Naive thymus-derived CD4-positive, alpha-beta T cell (primary cell): ENCODE measurements around the gene CHCT1. TPM values are rescaled to one million over a fixed set of nuclear protein-coding genes. Genes with fewer than 3 reads are reported as not detected.
"Not testable (repeated sequence)": the region's sequence is repeated elsewhere in the genome, so short reads cannot be mapped to it uniquely, and the experiment has no call there.

Experiments
- ATAC-seq: fragments of 150-1000 bp; cut with Tn5 transposase; 2 replicates; pipeline ENCODE4 v1.10.0; 2021; ENCODE audit warnings: mild to moderate bottlenecking, moderate library complexity
- CTCF ChIA-PET: fragments of 350-600 bp; sonication (Branson Sonifier 250); formaldehyde crosslinking; loops from one replicate; lab custom pipeline; 2021; ENCODE audit warnings: antibody characterized with exemption; lab: Charles Lee
- POLR2A ChIA-PET: fragments of 350-600 bp; sonication (Branson Sonifier 250); formaldehyde crosslinking; loops from one replicate; lab custom pipeline; 2021; ENCODE audit warnings: antibody characterized with exemption, inconsistent platforms; lab: Charles Lee
- DNase-seq, 9 donors: peaks; one replicate each; pipeline versions ENCODE4 v3.0.0 to v3.0.0-alpha.2; 2020 to 2022; ENCODE audit warnings: mixed read lengths in 1 of 9
- H3K27ac ChIP-seq: one replicate; pipeline ENCODE4 v1.7.0; 2013; ENCODE audit warnings: mild to moderate bottlenecking, low read depth, low read length, moderate library complexity
- H3K27me3 ChIP-seq, 2 donors: one replicate each; pipeline ENCODE4 v1.7.0; 2013; ENCODE audit warnings: low read length in 2 of 2, mild to moderate bottlenecking in 2 of 2, moderate library complexity in 2 of 2; ENCODE audit not compliant: control insufficient read depth in 2 of 2, insufficient read depth in 2 of 2
- H3K36me3 ChIP-seq, 3 experiments: 1 replicate in 2 of 3; 2 replicates in 1 of 3; pipeline ENCODE4 v1.7.0; 2013; ENCODE audit warnings: low read length in 3 of 3, mild to moderate bottlenecking in 3 of 3, moderate library complexity in 1 of 3; ENCODE audit not compliant: insufficient read depth in 3 of 3, control insufficient read depth in 2 of 3
- H3K4me1 ChIP-seq, 2 donors: one replicate each; pipeline ENCODE4 v1.7.0; 2013; ENCODE audit warnings: low read length in 2 of 2, mild to moderate bottlenecking in 2 of 2, moderate library complexity in 1 of 2; ENCODE audit not compliant: control insufficient read depth in 2 of 2, insufficient read depth in 2 of 2
- H3K4me3 ChIP-seq: 2 replicates; pipeline ENCODE4 v1.7.0; 2013; ENCODE audit warnings: mild to moderate bottlenecking, low read length
- H3K9me3 ChIP-seq, 3 experiments: 1 replicate in 2 of 3; 2 replicates in 1 of 3; pipeline ENCODE4 v1.7.0; 2013; ENCODE audit warnings: low read length in 3 of 3; ENCODE audit not compliant: control insufficient read depth in 2 of 3
- H3K27ac Mint-ChIP-seq, 9 donors: one replicate each; pipeline ENCODE4 v1.8.0; 2020 to 2022; ENCODE audit warnings: mixed read lengths in 9 of 9, mild to moderate bottlenecking in 8 of 9, moderate library complexity in 5 of 9, inconsistent platforms in 2 of 9
- H3K27me3 Mint-ChIP-seq, 5 donors: one replicate each; pipeline ENCODE4 v1.8.0; 2021 to 2022; ENCODE audit warnings: mixed read lengths in 5 of 5, mild to moderate bottlenecking in 1 of 5
- H3K36me3 Mint-ChIP-seq, 5 donors: one replicate each; pipeline ENCODE4 v1.8.0; 2020 to 2022; ENCODE audit warnings: mixed read lengths in 5 of 5, mild to moderate bottlenecking in 3 of 5, inconsistent platforms in 1 of 5
- H3K4me1 Mint-ChIP-seq, 7 donors: one replicate each; pipeline ENCODE4 v1.8.0; 2020 to 2022; ENCODE audit warnings: mixed read lengths in 7 of 7, mild to moderate bottlenecking in 3 of 7, inconsistent platforms in 1 of 7
- H3K4me3 Mint-ChIP-seq, 10 donors: one replicate each; pipeline ENCODE4 v1.8.0; 2020 to 2022; ENCODE audit warnings: mild to moderate bottlenecking in 10 of 10, mixed read lengths in 10 of 10, moderate library complexity in 6 of 10, inconsistent platforms in 2 of 10
- H3K9me3 Mint-ChIP-seq, 11 donors: one replicate each; pipeline ENCODE4 v1.8.0; 2020 to 2022; ENCODE audit warnings: mixed read lengths in 11 of 11, mild to moderate bottlenecking in 4 of 11, inconsistent platforms in 1 of 11, moderate library complexity in 1 of 11
- intact Hi-C, 2 donors: fragments of 100-400 bp; cut with micrococcal nuclease; formaldehyde crosslinking; loops; one replicate each; pipeline ENCODE4 v1.15.1; 2023
- polyA plus RNA-seq, 2 donors: library from polyadenylated mRNA; unstranded; fragments of 300-500 nt; fragmentation: Illumina TruSeq; gene quantifications; one replicate each; pipeline ENCODE4 v1.2.3, GENCODE V29; 2021
- total RNA-seq, 6 experiments: library from RNA in 5 of 6; stranded (reverse) in 5 of 6; gene quantifications; 1 replicate in 5 of 6; 2 replicates in 1 of 6; pipeline ENCODE4 v1.2.3 and lab custom pipeline; 2021 to 2026

The CHCT1 gene
- total RNA-seq, result not detected
- polyA plus RNA-seq, result not detected
- not detected for total RNA-seq (lab: John Stamatoyannopoulos, UW)

GRCh38 chr17:60422162-60422665 lies at the start of gene CHCT1:
CHCT1 (plus strand) TSS chr17:60422489; CDS start chr17:60422593, 104 bp downstream.
- ChIA-PET POLR2A (no interaction called here), CTCF (interaction anchor here (0.5 to 1.0 kb wide), 3 partner anchors 16 to 1019 kb away, joined by 3 to 4 read pairs (median 3); no protein-coding TSS in a partner anchor)
- Mint-ChIP-seq H3K9me3 (no peaks in the 10 kb centered on the region), H3K27me3 (peaks cover 0 to 6% (median 0%) of the 10 kb centered on the region in 5 donors), H3K4me1 (peaks cover 0 to 11% (median 10%) of the 10 kb centered on the region in 7 donors), H3K27ac (peak within 1 kb of the TSS in 7 of 9 donors; percentile 17 to 87 (median 76)), H3K36me3 (no peaks in the 10 kb centered on the region), H3K4me3 (peak within 1 kb of the TSS; percentile 67 to 88 (median 80))
- Histone ChIP-seq H3K36me3 (no peaks in the 10 kb centered on the region), H3K9me3 (no peaks in the 10 kb centered on the region), H3K27ac (peak within 1 kb of the TSS; percentile 38), H3K27me3 (no peaks in the 10 kb centered on the region), H3K4me3 (peak within 1 kb of the TSS; percentile 63), H3K4me1 (peaks cover 4% of the 10 kb centered on the region in 2 donors)
- ATAC-seq (no peak), DNase-seq (no peak)
- intact Hi-C loops, result loop anchor here in 1 of 2 donors (5.0 kb wide), 1 partner anchor 190 kb away; no protein-coding TSS in a partner anchor

DNA sequence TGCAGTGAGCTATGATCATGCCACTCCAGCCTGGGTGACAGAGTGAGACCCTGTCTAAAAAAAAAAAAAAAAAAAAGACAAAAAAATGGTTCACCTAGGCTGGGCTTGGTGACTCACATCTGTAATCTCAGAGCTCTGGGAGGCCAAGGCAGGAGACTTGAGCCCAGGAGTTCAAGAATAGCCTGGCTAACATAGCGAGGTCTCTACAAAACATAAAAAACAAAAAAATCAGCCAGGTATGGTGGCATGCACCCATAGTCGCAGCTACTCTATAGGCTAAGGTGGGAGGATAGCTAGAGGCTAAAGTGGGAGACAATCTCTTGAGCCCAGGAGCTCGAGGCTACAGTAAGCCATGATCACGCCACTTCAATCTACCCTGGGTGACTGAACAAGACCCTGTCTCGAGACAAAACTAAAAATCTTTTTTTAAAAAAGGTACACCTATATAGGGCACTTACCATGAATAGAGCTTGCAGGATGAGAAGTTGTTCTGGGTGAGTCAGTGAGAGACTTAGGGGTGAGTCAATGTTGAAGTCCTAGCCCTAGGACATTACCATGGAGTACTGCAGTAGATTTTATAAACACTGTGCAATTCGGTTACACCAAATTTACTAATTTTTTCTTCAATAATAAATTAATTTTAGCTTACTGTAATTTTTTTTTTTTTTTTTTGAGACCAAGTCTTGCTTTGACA lies 49.4 kb upstream of the CHCT1 start:
- Histone ChIP-seq H3K9me3 (no peaks in the 10 kb centered on the region), H3K36me3 (no peaks in the 10 kb centered on the region), H3K27me3 (no peaks in the 10 kb centered on the region), H3K4me3 (no peak overlapping the region), H3K27ac (no peak overlapping the region), H3K4me1 (no peaks in the 10 kb centered on the region)
- Mint-ChIP-seq H3K36me3 (peaks cover 0 to 23% (median 8%) of the 10 kb centered on the region in 5 donors), H3K9me3 (no peaks in the 10 kb centered on the region), H3K27me3 (no peaks in the 10 kb centered on the region), H3K4me1 (peaks cover 0 to 31% (median 20%) of the 10 kb centered on the region in 7 donors), H3K4me3 (peak overlapping the region in 1 of 10 donors; percentile 51), H3K27ac (peak overlapping the region in 1 of 9 donors; percentile 19)
- ChIA-PET POLR2A (interaction anchor here (0.7 kb wide), 1 partner anchor 561 kb away, joined by 4 read pairs; no protein-coding TSS in a partner anchor), CTCF (no interaction called here)
- ATAC-seq, result peak; percentile 49
- no peak for DNase-seq
- intact Hi-C loops, result no loop called here

DNA sequence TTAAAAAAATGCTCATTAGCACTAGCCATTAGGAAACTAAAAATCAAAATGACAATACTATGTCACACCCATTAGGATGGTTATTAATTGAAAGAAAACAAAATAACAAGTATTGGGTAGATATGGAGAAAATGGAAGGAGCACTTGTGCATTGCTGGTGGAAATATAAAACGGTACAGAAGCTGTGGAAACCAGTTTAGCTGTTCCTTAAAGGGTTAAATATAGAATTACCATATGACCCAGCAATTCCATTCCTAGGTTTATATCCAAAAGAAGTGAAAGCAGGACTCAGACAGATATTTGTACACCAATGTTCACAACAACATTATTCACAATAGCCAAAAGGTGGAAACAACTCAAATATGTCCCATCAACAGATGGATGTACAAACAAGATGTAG lies 44.1 kb upstream of the CHCT1 start:
- H3K36me3 Mint-ChIP-seq, result peaks cover 0 to 19% (median 9%) of the 10 kb centered on the region in 5 donors
- H3K9me3 ChIP-seq, POLR2A ChIA-PET, H3K9me3 Mint-ChIP-seq, H3K27me3 Mint-ChIP-seq, DNase-seq, H3K4me3 ChIP-seq, H3K27ac Mint-ChIP-seq, H3K27me3 ChIP-seq, H3K4me1 ChIP-seq, H3K36me3 ChIP-seq, H3K4me3 Mint-ChIP-seq, H3K27ac ChIP-seq, intact Hi-C loops, ATAC-seq: not testable (repeated sequence)
- peaks cover 2 to 20% (median 8%) of the 10 kb centered on the region in 7 donors for H3K4me1 Mint-ChIP-seq
- CTCF ChIA-PET, result interaction anchor here (0.6 kb wide), 1 partner anchor 14 kb away, joined by 3 read pairs; the partner anchor contains the start of gene USP32

- ATAC-seq, H3K9me3 ChIP-seq, H3K27me3 Mint-ChIP-seq, H3K4me3 Mint-ChIP-seq, CTCF ChIA-PET, H3K9me3 Mint-ChIP-seq, H3K4me1 ChIP-seq, H3K27ac Mint-ChIP-seq, intact Hi-C loops, DNase-seq, POLR2A ChIA-PET, H3K36me3 ChIP-seq, H3K27ac ChIP-seq, H3K27me3 ChIP-seq, H3K4me3 ChIP-seq: not testable (repeated sequence)
- Mint-ChIP-seq H3K4me1 (peaks cover 6 to 27% (median 16%) of the 10 kb centered on the region in 7 donors), H3K36me3 (peaks cover 0 to 15% (median 5%) of the 10 kb centered on the region in 5 donors)
Observed at GRCh38 chr17:60379461-60379860, 42.8 kb upstream of the CHCT1 start.

GRCh38 chr17:60381958-60382357 lies 40.3 kb upstream of the CHCT1 start:
- peak overlapping the region in 1 of 9 donors; percentile 22 for H3K27ac Mint-ChIP-seq
- H3K9me3 Mint-ChIP-seq, result no peaks in the 10 kb centered on the region
- CTCF ChIA-PET, result no interaction called here
- intact Hi-C loops, result no loop called here
- H3K36me3 ChIP-seq, result no peaks in the 10 kb centered on the region
- no peak for DNase-seq
- peaks cover 0 to 12% (median 5%) of the 10 kb centered on the region in 5 donors for H3K36me3 Mint-ChIP-seq
- POLR2A ChIA-PET, result interaction anchor here (0.6 kb wide), 1 partner anchor 177 kb away, joined by 3 read pairs; no protein-coding TSS in a partner anchor
- H3K4me3 ChIP-seq, result no peak overlapping the region
- H3K27ac ChIP-seq, result no peak overlapping the region
- peaks cover 24 to 46% (median 33%) of the 10 kb centered on the region in 7 donors for H3K4me1 Mint-ChIP-seq
- H3K27me3 ChIP-seq, result no peaks in the 10 kb centered on the region
- no peak overlapping the region for H3K4me3 Mint-ChIP-seq
- H3K9me3 ChIP-seq, result no peaks in the 10 kb centered on the region
- peaks cover 0 to 3% of the 10 kb centered on the region in 2 donors for H3K4me1 ChIP-seq
- H3K27me3 Mint-ChIP-seq, result no peaks in the 10 kb centered on the region
- ATAC-seq, result no peak

DNA sequence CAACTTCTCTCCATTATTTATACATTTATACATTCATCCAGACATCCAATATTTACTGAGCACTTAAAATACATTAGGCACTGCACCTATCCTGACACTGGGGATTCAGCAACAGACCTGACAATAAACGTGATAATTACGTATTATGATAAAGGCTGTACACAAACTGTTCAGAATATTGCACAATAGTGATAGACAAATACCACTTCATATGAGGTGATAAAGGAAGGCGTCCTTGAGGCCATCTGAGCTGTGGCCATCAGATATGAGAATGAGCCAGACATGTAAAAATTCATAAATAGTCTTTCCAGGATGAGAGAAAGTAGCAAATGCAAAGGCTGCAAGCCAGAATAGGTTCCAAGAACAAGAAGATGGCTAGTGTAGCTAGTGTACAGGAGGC lies 38.9 kb upstream of the CHCT1 start:
- Histone ChIP-seq H3K36me3 (no peaks in the 10 kb centered on the region), H3K27ac (no peak overlapping the region), H3K4me1 (peaks cover 0 to 3% of the 10 kb centered on the region in 2 donors), H3K4me3 (no peak overlapping the region), H3K9me3 (no peaks in the 10 kb centered on the region), H3K27me3 (no peaks in the 10 kb centered on the region)
- no peak for DNase-seq
- intact Hi-C loops, result no loop called here
- no peaks in the 10 kb centered on the region for H3K9me3 Mint-ChIP-seq
- H3K27me3 Mint-ChIP-seq, result no peaks in the 10 kb centered on the region
- POLR2A ChIA-PET, result no interaction called here
- no peak overlapping the region for H3K4me3 Mint-ChIP-seq
- H3K4me1 Mint-ChIP-seq, result peaks cover 30 to 52% (median 40%) of the 10 kb centered on the region in 7 donors
- peak overlapping the region in 1 of 9 donors; percentile 5 for H3K27ac Mint-ChIP-seq
- H3K36me3 Mint-ChIP-seq, result peaks cover 0 to 9% (median 4%) of the 10 kb centered on the region in 5 donors
- no peak for ATAC-seq
- CTCF ChIA-PET, result no interaction called here
